ENCODE measurements around the gene PLA2G3.
"Not testable (repeated sequence)": the region's sequence is repeated elsewhere in the genome, so short reads cannot be mapped to it uniquely, and the experiment has no call there.

The PLA2G3 gene

DNA sequence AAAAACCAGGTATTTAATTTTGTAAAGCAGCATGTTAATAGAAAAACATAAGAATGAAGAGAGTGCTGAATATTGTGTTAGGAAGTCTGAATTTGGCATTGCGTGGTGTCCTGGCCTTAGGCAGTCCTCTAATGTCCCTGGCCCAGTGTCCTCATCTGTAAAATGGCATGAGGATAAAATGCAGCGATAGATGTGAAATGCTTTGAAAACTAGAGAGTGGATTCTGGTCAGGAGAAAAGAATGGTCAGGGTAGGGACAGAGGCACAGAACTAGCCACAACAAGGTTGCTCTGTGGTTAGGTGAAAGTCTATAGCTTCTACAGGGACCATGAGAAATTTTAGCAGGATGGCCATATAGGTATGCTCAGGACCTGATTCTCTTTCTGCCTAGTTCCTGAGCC lies 38.6 kb upstream of the PLA2G3 start:
- H3K36me3 Mint-ChIP-seq (ENCODE audit: low read depth) = peaks cover 63% of the 10 kb centered on the region
- no peaks in the 10 kb centered on the region for H3K27me3 Mint-ChIP-seq (ENCODE audit: low read depth, poor library complexity)
- TF ChIP-seq, protein P1, sequence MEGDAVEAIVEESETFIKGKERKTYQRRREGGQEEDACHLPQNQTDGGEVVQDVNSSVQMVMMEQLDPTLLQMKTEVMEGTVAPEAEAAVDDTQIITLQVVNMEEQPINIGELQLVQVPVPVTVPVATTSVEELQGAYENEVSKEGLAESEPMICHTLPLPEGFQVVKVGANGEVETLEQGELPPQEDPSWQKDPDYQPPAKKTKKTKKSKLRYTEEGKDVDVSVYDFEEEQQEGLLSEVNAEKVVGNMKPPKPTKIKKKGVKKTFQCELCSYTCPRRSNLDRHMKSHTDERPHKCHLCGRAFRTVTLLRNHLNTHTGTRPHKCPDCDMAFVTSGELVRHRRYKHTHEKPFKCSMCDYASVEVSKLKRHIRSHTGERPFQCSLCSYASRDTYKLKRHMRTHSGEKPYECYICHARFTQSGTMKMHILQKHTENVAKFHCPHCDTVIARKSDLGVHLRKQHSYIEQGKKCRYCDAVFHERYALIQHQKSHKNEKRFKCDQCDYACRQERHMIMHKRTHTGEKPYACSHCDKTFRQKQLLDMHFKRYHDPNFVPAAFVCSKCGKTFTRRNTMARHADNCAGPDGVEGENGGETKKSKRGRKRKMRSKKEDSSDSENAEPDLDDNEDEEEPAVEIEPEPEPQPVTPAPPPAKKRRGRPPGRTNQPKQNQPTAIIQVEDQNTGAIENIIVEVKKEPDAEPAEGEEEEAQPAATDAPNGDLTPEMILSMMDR (IDR thresholded peaks at IDR 0.05) = no peak

DNA sequence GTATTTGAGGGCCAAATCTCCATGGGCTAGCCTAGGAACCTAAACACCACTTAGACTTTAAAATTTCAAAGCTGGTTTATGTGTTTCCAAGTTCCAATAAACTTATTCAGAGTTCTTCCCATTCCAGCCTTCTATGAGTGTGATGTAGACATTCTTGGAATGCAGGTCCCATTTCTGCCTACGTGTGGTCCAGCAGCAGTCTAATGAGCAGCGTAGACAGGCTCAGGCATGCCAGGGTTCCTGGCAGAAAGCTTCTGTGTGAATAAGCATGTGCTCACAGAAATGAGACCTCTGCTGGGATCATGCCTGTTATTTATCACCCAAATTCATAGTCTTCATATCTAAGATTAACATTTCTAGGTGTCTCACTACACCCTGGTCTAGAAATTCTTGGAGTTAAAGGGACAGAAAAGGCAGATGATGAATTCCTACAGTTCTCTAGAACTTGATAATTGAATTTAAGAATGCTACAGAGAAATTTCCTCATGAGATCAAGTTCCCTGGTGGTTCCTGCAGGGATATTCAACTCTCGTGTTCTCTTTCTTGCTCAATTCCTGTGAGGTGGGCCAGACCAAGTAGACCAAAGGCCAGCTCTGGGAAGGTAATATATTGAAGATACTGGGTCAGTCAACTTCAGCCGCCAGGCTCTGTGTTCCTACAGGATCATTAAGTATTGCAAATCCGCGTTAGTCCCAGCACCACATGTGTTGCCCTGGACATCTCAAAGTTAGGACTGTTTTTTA lies 37.3 kb upstream of the PLA2G3 start:
- no peak for DNase-seq
- no peak overlapping the region for H3K27ac Mint-ChIP-seq

More for the DNA sequence above, 38.6 kb upstream of the PLA2G3 start:
- no peak overlapping the region for H3K27ac Mint-ChIP-seq
- no peak overlapping the region for H3K4me3 Mint-ChIP-seq
- no peak for DNase-seq
- peaks cover 9% of the 10 kb centered on the region for H3K4me1 Mint-ChIP-seq
- peaks cover 16% of the 10 kb centered on the region for H3K9me3 Mint-ChIP-seq

DNA sequence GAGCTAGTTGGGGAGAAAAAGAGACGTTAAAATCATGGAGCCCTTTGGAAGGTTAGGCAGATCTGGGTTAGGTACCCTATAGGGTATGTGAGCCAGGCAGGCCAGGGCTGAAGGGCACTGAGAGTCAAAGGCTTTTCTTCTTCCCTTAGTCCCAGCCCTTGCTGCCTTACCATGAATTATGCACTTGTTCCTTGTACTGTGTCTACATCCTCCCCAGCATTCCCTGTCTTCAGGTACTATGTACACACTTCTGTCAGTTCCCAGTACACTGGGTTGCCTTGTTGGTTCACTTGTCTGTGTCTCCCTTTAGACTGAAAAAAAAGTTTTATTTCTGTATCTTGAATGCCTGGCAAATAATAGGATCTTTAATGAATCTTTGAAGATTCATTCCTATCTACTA lies 36.6 kb upstream of the PLA2G3 start:
- Mint-ChIP-seq H3K9me3 (peaks cover 9% of the 10 kb centered on the region), H3K27me3 (ENCODE audit: low read depth, poor library complexity) (no peaks in the 10 kb centered on the region), H3K4me1 (peaks cover 9% of the 10 kb centered on the region), H3K36me3 (ENCODE audit: low read depth) (peaks cover 55% of the 10 kb centered on the region), H3K27ac (no peak overlapping the region), H3K4me3 (no peak overlapping the region)
- DNase-seq = no peak
- TF ChIP-seq, protein P1 (IDR thresholded peaks at IDR 0.05) = no peak

More for the DNA sequence above, 37.3 kb upstream of the PLA2G3 start:
- TF ChIP-seq, protein P1 (IDR thresholded peaks at IDR 0.05) = no peak
- Mint-ChIP-seq H3K4me3 (no peak overlapping the region), H3K36me3 (ENCODE audit: low read depth) (peaks cover 62% of the 10 kb centered on the region), H3K9me3 (peaks cover 11% of the 10 kb centered on the region), H3K27me3 (ENCODE audit: low read depth, poor library complexity) (no peaks in the 10 kb centered on the region), H3K4me1 (peaks cover 9% of the 10 kb centered on the region)

DNA sequence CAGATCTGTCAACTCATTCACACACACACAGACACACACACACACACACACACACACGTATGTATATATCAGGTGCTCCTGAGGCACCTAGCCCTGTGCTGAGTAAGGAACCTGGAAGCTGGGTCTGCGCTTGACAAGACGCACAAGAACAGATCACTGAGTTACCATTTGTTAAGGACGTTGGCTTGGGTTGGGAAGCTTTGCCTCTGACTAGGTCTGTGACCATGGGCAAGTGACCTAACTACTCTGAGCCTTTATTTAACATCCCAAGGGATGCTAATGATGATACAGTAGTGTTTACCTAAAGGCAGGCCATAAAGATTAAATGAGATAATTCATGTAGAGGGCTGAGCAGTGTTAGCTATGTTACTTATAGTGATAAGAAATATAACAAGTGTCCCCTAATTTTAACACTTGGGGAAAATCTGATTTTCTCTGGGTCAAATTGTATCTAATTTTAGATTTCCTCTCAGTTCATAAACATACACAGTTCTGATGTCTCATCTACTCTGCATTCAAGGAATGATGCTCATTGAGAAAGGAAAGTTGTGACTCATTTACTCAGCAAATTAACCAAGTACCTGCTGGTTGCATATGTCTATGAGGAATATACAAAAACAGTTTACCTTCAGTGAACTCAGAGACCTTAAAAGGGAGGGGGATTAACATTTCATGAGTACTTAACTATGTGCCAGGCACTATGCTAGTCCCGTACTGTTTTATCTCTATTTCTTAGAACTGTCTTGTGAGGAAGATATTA lies 33.3 kb upstream of the PLA2G3 start:
- no peak for DNase-seq
- Mint-ChIP-seq H3K4me3 (no peak overlapping the region), H3K27ac (no peak overlapping the region), H3K36me3 (ENCODE audit: low read depth) (peaks cover 40% of the 10 kb centered on the region), H3K9me3 (no peaks in the 10 kb centered on the region), H3K4me1 (no peaks in the 10 kb centered on the region), H3K27me3 (ENCODE audit: low read depth, poor library complexity) (no peaks in the 10 kb centered on the region)
- TF ChIP-seq, protein P1 (IDR thresholded peaks at IDR 0.05) = no peak

DNA sequence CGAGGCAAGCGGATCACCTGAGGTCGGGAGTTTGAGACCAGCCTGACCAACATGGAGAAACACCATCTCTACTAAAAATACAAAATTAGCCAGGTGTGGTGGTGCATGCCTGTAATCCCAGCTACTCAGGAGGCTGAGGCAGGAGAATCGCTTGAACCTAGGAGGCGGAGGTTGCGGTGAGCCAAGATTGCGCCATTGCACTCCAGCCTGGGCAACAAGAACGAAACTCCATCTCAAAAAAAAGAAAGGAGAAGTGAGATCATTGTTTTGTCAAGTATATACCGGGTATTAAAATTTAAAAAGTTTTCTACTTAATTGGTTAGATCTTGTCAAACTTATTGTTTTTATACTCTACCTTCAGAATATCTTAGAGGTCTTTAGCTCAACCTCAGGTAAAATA lies 31.4 kb upstream of the PLA2G3 start:
- not testable (repeated sequence) for H3K27me3 Mint-ChIP-seq (ENCODE audit: low read depth, poor library complexity); H3K9me3 Mint-ChIP-seq; H3K4me1 Mint-ChIP-seq; H3K4me3 Mint-ChIP-seq; H3K27ac Mint-ChIP-seq; DNase-seq
- H3K36me3 Mint-ChIP-seq (ENCODE audit: low read depth) = peaks cover 46% of the 10 kb centered on the region

DNA sequence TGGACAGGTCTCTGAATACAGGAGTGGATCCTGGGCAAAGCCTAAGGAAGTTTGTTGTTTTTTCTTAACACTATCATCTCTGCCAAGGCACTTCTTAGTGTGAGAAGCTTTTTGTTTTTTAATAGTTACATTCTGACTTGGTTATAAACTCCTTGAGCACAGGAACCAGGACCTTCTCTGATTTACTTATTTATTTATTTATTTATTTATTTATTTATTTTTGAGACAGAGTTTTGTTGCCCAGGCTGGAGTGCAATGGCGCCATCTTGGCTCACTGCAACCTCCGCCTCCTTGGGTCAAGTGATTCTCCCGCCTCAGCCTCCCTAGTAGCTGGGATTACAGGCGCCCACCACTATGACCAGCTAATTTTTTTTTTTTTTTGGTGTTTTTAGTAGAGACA lies 30.7 kb upstream of the PLA2G3 start:
- TF ChIP-seq, protein P1 (IDR thresholded peaks at IDR 0.05) = no peak
- DNase-seq = no peak
- Mint-ChIP-seq H3K36me3 (ENCODE audit: low read depth) (peaks cover 45% of the 10 kb centered on the region), H3K9me3 (no peaks in the 10 kb centered on the region), H3K4me1 (no peaks in the 10 kb centered on the region), H3K27ac (no peak overlapping the region), H3K27me3 (ENCODE audit: low read depth, poor library complexity) (no peaks in the 10 kb centered on the region), H3K4me3 (no peak overlapping the region)

Measured in nephron progenitor cell (in vitro differentiated cells).